HepG2 (cell line): ENCODE data around the gene CFAP97. TPM values are rescaled to one million over a fixed set of nuclear protein-coding genes. Genes with fewer than 3 reads are reported as not detected.

Source experiments
- BATF2 ChIP-seq: sonication (generic); formaldehyde crosslinking; IDR thresholded peaks from 2 replicates; pipeline ENCODE4 v1.8.0; 2022; ENCODE audit warnings: mild to moderate bottlenecking, missing genetic modification reagents, moderate library complexity
- BHLHE40 ChIP-seq: IDR thresholded peaks from 2 replicates; pipeline ENCODE4 v1.6.1; 2011; ENCODE audit warnings: low read length, improper control_type of control experiment
- CEBPG ChIP-seq: IDR thresholded peaks from 2 replicates; pipeline ENCODE4 v1.6.1; 2016
- DNMT3B ChIP-seq: conservative IDR thresholded peaks from 2 replicates; pipeline ENCODE4 v1.6.1; 2016; ENCODE audit warnings: missing biosample characterization, control low read depth
- EP300 ChIP-seq, 3 experiments: sonication (generic) in 1 of 3; formaldehyde crosslinking in 1 of 3; IDR thresholded peaks; 2 replicates each; pipeline versions ENCODE4 v1.5.1 to v1.6.1; 2011 to 2020; ENCODE audit warnings: low read depth in 2 of 3, low read length in 2 of 3, borderline replicate concordance in 1 of 3, improper control_type of control experiment in 1 of 3, mild to moderate bottlenecking in 1 of 3, missing genetic modification reagents in 1 of 3, moderate library complexity in 1 of 3
- ESRRA ChIP-seq: sonication (generic); formaldehyde crosslinking; IDR thresholded peaks from 2 replicates; pipeline ENCODE4 v1.5.1; 2020; ENCODE audit warnings: mild to moderate bottlenecking, low read depth, missing genetic modification reagents
- GPN1 ChIP-seq: sonication (generic); formaldehyde crosslinking; IDR thresholded peaks from 2 replicates; pipeline ENCODE4 v1.5.1; 2020; ENCODE audit warnings: missing genetic modification reagents, borderline replicate concordance
- HDAC1 ChIP-seq: sonication (generic); formaldehyde crosslinking; IDR thresholded peaks from 2 replicates; pipeline ENCODE4 v1.5.1; 2020; ENCODE audit warnings: mild to moderate bottlenecking, missing genetic modification reagents
- HNRNPL ChIP-seq: fragments of 200-400 bp; formaldehyde crosslinking; IDR thresholded peaks from 2 replicates; pipeline ENCODE4 v1.6.1; 2017; ENCODE audit warnings: mild to moderate bottlenecking, low read depth, low read length
- MEF2D ChIP-seq: sonication (generic); formaldehyde crosslinking; IDR thresholded peaks from 2 replicates; pipeline ENCODE4 v1.5.1; 2020; ENCODE audit warnings: mild to moderate bottlenecking, missing genetic modification reagents
- NR2C2 ChIP-seq: sonication (generic); formaldehyde crosslinking; IDR thresholded peaks from 2 replicates; pipeline ENCODE4 v1.4.0; 2020; ENCODE audit warnings: missing genetic modification reagents, mild to moderate bottlenecking, moderate library complexity, borderline replicate concordance
- SRSF1 ChIP-seq: fragments of 200-400 bp; formaldehyde crosslinking; optimal IDR thresholded peaks from 2 replicates; pipeline ENCODE3; 2017; ENCODE audit warnings: mild to moderate bottlenecking, low read depth, low read length, moderate library complexity
- THYN1 ChIP-seq: sonication (generic); formaldehyde crosslinking; IDR thresholded peaks from 2 replicates; pipeline ENCODE4 v1.8.1; 2023; ENCODE audit warnings: low read depth, mild to moderate bottlenecking, moderate library complexity, missing genetic modification reagents, borderline replicate concordance
- ZBTB10 ChIP-seq: sonication (generic); formaldehyde crosslinking; IDR thresholded peaks from 2 replicates; pipeline ENCODE4 v1.4.0; 2020; ENCODE audit warnings: missing genetic modification reagents, borderline replicate concordance
- ZNF737 ChIP-seq: sonication (generic); formaldehyde crosslinking; IDR thresholded peaks from 2 replicates; pipeline ENCODE4 v1.5.0; 2020; ENCODE audit warnings: missing genetic modification reagents, mild to moderate bottlenecking, borderline replicate concordance
- ZNF746 ChIP-seq: sonication (generic); formaldehyde crosslinking; IDR thresholded peaks from 2 replicates; pipeline ENCODE4 v1.8.0; 2022; ENCODE audit warnings: mild to moderate bottlenecking, missing genetic modification reagents
- polyA plus RNA-seq, 8 experiments: library from polyadenylated mRNA; depleted of rRNA in 3 of 8; stranded (reverse) in 7 of 8; unstranded in 1 of 8; fragments of >200 nt; fragmentation: Illumina TruSeq in 4 of 8; extraction: Trizol in 4 of 8; gene quantifications; 2 replicates each; pipeline versions ENCODE4 v1.2.1 to v1.2.3, GENCODE V29; 2011 to 2016; ENCODE audit warnings: low read depth in 4 of 8, missing spikeins in 1 of 8, mixed read lengths in 1 of 8; ENCODE audit not compliant: insufficient read depth in 1 of 8
- total RNA-seq, 5 experiments: library from RNA; depleted of rRNA; stranded (reverse); fragments of >200 nt; fragmentation: Illumina TruSeq; extraction: Trizol; gene quantifications; 2 replicates each; pipeline ENCODE4 v1.2.3, GENCODE V29; 2016; ENCODE audit warnings: low read depth in 1 of 5
- TF ChIP-seq, protein P1 (sequence below): sonication (generic); formaldehyde crosslinking; IDR thresholded peaks from 2 replicates; pipeline ENCODE4 v1.5.1; 2020; ENCODE audit warnings: mild to moderate bottlenecking, missing genetic modification reagents, moderate library complexity

Gene CFAP97
- total and polyA plus RNA-seq, 2 of the 13 experiments (the other 11 are each of a cell fraction or from before 2014, with no cell fraction given) = 32.1 to 44.4 TPM

DNA sequence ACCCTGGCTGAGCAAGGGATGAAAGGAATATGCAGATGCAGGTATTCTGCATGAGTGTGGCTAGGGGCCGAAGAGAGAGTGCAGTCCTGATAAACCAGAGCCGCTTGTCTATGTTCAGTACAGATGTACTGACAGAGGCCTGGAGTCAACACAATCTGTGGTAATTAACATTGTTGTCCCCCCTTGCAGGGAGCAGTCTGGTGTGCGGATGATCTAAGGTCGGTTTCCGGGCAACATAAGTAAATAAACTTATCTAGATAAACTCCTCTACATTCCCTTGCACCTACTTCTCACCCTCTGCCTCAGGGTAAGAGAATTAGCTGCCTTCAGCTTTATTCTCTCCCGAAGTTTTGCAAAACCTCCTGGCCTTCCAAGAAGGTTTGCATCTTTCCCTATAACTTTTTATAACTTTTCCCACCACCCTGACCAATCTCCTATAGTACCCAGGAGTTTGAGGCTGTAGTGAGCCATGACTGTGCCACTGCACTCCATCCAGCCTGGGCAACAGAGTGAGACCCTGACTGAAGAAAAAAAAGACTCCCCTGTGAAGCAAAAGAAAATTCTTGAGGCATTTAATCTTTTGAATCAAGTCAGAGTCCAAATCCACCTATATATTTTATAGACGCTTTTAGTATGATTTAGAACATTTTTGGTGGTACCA, 32.2 kb upstream of the CFAP97 start (continued):
- no peak for TF ChIP-seq SRSF1
- TF ChIP-seq ESRRA (CRISPR knock-in tag) = no peak; the same call in 1 of the 2 replicates
- TF ChIP-seq DNMT3B (CRISPR knock-in tag) = no peak
- TF ChIP-seq NR2C2 (CRISPR knock-in tag) = no peak
- TF ChIP-seq, protein P1, sequence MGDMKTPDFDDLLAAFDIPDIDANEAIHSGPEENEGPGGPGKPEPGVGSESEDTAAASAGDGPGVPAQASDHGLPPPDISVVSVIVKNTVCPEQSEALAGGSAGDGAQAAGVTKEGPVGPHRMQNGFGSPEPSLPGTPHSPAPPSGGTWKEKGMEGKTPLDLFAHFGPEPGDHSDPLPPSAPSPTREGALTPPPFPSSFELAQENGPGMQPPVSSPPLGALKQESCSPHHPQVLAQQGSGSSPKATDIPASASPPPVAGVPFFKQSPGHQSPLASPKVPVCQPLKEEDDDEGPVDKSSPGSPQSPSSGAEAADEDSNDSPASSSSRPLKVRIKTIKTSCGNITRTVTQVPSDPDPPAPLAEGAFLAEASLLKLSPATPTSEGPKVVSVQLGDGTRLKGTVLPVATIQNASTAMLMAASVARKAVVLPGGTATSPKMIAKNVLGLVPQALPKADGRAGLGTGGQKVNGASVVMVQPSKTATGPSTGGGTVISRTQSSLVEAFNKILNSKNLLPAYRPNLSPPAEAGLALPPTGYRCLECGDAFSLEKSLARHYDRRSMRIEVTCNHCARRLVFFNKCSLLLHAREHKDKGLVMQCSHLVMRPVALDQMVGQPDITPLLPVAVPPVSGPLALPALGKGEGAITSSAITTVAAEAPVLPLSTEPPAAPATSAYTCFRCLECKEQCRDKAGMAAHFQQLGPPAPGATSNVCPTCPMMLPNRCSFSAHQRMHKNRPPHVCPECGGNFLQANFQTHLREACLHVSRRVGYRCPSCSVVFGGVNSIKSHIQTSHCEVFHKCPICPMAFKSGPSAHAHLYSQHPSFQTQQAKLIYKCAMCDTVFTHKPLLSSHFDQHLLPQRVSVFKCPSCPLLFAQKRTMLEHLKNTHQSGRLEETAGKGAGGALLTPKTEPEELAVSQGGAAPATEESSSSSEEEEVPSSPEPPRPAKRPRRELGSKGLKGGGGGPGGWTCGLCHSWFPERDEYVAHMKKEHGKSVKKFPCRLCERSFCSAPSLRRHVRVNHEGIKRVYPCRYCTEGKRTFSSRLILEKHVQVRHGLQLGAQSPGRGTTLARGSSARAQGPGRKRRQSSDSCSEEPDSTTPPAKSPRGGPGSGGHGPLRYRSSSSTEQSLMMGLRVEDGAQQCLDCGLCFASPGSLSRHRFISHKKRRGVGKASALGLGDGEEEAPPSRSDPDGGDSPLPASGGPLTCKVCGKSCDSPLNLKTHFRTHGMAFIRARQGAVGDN (CRISPR knock-in tag) = no peak
- no peak for TF ChIP-seq ZNF746 (CRISPR knock-in tag)
- TF ChIP-seq GPN1 = no peak
- TF ChIP-seq ZBTB10 = no peak
- no peak for TF ChIP-seq MEF2D (CRISPR knock-in tag)
- no peak for TF ChIP-seq THYN1 (CRISPR knock-in tag)
- no peak for TF ChIP-seq HDAC1
- no peak for TF ChIP-seq CEBPG (CRISPR knock-in tag)
- 0 out of 2 replicates have a peak, but pooled peaks have one; percentile 15 for TF ChIP-seq BHLHE40
- peak in 1 of 2 experiments; percentile 32; a peak in 1 of 4 replicates for TF ChIP-seq EP300 (IDR thresholded peaks at IDR 0.05; ENCODE audit: low read depth in 2 of 2, low read length in 2 of 2)
- no peak for TF ChIP-seq EP300 (CRISPR knock-in tag; IDR thresholded peaks at IDR 0.05; ENCODE audit: borderline replicate concordance)
- TF ChIP-seq HNRNPL = no peak
- TF ChIP-seq ZNF737 (CRISPR knock-in tag) = no peak
- TF ChIP-seq BATF2 (CRISPR knock-in tag) = no peak
